H1 (cell line): Measurements from ENCODE around the gene COMMD2. TPM values are rescaled to one million over a fixed set of nuclear protein-coding genes. Genes with fewer than 3 reads are reported as not detected.

ENCODE experiments used
- CEBPB ChIP-seq: IDR thresholded peaks from 2 replicates; pipeline ENCODE4 v1.6.1; 2012; ENCODE audit warnings: low read depth, low read length
- JUND ChIP-seq: IDR thresholded peaks from 2 replicates; pipeline ENCODE4 v1.6.1; 2011; ENCODE audit warnings: mild to moderate bottlenecking, improper control_type of control experiment, low read length
- RXRA ChIP-seq: IDR thresholded peaks from 2 replicates; pipeline ENCODE4 v1.6.1; 2011; ENCODE audit warnings: low read depth, mild to moderate bottlenecking, low read length, moderate library complexity; ENCODE audit not compliant: insufficient read depth
- polyA plus RNA-seq, 7 experiments: library from polyadenylated mRNA; depleted of rRNA in 3 of 7; stranded (reverse) in 5 of 7; unstranded in 2 of 7; fragments of >200 nt in 5 of 7; fragments of 200-250 nt in 2 of 7; gene quantifications; 1 replicate in 5 of 7; 2 replicates in 1 of 7; 4 replicates in 1 of 7; pipeline versions ENCODE4 v1.2.1 to v1.2.3, GENCODE V29; 2011 to 2013; ENCODE audit warnings: missing spikeins in 2 of 7, mixed read lengths in 2 of 7
- total RNA-seq: library from RNA; stranded (reverse); fragmentation: NEBNext Ultra II Directional; extraction: Animal tissue kit (Norgen Biotek cat#: 25700); gene quantifications from 2 replicates; pipeline ENCODE4 v1.2.1, GENCODE V29; 2021
- TF ChIP-seq, protein P1 (sequence below): IDR thresholded peaks from 2 replicates; pipeline ENCODE4 v1.6.1; 2012; ENCODE audit warnings: inconsistent platforms

Gene COMMD2
- total and polyA plus RNA-seq, 2 of the 8 experiments (the other 6 are each of a cell fraction or from before 2014, with no cell fraction given) = 20.2 to 57.2 TPM

DNA sequence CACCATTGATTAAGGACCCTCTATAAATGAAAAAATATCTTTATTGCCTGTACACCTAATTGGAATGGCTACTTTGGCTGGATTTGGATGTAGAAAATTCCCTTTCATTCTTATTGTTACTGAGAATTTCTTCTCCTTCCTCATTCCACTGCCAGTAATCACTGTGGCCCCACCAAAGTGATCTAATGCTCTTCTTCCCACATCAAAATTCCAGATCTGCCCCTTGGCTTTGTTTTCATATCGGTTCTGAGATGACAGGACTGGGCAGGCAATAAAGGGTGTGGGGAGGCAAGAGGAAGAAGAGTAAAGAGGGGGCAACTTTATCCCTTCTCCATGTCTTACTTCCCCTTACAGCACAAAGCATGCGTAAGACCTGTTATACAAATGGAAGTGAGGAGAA is 38.0 kb upstream of the COMMD2 start (continued):
- TF ChIP-seq JUND (no peak), CEBPB (no peak), RXRA (no peak)
- TF ChIP-seq, protein P1, sequence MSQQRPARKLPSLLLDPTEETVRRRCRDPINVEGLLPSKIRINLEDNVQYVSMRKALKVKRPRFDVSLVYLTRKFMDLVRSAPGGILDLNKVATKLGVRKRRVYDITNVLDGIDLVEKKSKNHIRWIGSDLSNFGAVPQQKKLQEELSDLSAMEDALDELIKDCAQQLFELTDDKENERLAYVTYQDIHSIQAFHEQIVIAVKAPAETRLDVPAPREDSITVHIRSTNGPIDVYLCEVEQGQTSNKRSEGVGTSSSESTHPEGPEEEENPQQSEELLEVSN = no peak
